Loucy (cell line): Measurements from ENCODE around the gene SRCIN1.

Experiments used
- CTCF ChIP-seq: fragments of 200-600 bp; sonication (generic); conservative IDR thresholded peaks from 2 replicates; pipeline ENCODE4 v1.5.1; 2014; ENCODE audit warnings: mild to moderate bottlenecking, antibody characterized with exemption, low read length
- EZH2phosphoT487 ChIP-seq: fragments of 200-600 bp; IDR thresholded peaks from 2 replicates; pipeline ENCODE4 v1.6.1; 2018; ENCODE audit warnings: antibody characterized with exemption, mild to moderate bottlenecking, moderate library complexity, borderline replicate concordance

- TF ChIP-seq CTCF = no peak
- no peak for TF ChIP-seq EZH2phosphoT487
Measured at GRCh38 chr17:38564869-38565268, 40.9 kb downstream of the SRCIN1 start.
